Rectal smooth muscle tissue (tissue), 1 donor: Measurements from ENCODE around the gene PXK.
A peak's percentile ranks its signal among the peaks of the same experiment; 100 is the strongest.

Experiments
- H3K27ac ChIP-seq: one replicate; pipeline ENCODE4 v1.7.0; 2013; ENCODE audit warnings: low read depth, low read length, inconsistent platforms
- H3K27me3 ChIP-seq: one replicate; pipeline ENCODE4 v1.7.0; 2013; ENCODE audit warnings: low read length; ENCODE audit not compliant: control insufficient read depth, insufficient read depth
- H3K36me3 ChIP-seq: one replicate; pipeline ENCODE4 v1.7.0; 2013; ENCODE audit warnings: low read length; ENCODE audit not compliant: control insufficient read depth, insufficient read depth
- H3K4me1 ChIP-seq: one replicate; pipeline ENCODE4 v1.7.0; 2013; ENCODE audit warnings: low read length; ENCODE audit not compliant: control insufficient read depth, insufficient read depth
- H3K4me3 ChIP-seq: one replicate; pipeline ENCODE4 v1.7.0; 2013; ENCODE audit warnings: low read length
- H3K9ac ChIP-seq: one replicate; pipeline ENCODE4 v1.7.0; 2013; ENCODE audit warnings: low read length

PXK gene

DNA sequence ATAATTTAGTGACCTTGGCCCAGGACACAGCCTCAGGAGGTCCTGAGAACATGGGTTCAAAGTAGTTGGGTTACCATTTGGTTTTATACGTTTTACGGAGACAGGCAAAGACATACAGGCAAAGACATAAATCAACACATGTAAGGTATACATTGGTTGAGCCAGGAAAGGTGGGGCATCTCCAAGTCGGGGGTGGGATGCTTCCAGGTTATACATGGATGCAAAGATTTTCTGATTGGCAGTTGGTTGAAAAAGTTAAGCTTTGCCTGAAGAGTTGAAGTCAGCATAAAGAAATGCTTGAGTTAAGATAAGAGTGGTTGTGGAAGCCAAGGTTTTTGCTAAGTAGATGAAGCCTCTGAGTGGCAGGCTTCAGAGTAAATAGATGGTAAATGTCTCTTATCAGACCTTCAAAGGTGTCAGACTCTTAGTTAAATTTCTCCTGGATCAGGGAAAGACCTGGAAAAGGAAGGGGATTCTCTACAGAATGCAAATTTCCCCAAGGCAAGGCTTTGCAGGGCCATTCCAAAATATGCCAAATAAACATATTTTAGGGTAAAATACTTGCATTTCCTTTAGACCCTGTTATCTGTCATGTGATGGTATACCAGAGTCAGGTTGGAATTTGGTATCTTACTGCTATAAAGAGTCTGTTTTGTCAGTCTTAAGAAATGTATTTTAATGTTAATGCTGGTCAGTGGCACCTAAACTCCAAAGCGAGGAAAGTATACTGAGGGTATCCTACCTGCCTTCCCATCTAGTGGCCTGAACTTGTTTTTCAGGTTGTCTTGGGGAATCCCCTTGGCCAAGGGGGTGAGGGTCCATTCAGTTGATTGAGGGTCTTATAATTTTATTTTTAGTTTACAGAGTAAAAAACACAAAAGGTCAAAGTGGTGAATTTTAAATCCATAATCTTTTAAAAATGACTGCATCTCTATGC, 109.1 kb downstream of the PXK start:
- H3K27ac ChIP-seq = no peak overlapping the region
- no peaks in the 10 kb centered on the region for H3K36me3 ChIP-seq
- no peaks in the 10 kb centered on the region for H3K4me1 ChIP-seq
- H3K9ac ChIP-seq = no peak overlapping the region
- H3K27me3 ChIP-seq = no peaks in the 10 kb centered on the region
- no peak overlapping the region for H3K4me3 ChIP-seq

DNA sequence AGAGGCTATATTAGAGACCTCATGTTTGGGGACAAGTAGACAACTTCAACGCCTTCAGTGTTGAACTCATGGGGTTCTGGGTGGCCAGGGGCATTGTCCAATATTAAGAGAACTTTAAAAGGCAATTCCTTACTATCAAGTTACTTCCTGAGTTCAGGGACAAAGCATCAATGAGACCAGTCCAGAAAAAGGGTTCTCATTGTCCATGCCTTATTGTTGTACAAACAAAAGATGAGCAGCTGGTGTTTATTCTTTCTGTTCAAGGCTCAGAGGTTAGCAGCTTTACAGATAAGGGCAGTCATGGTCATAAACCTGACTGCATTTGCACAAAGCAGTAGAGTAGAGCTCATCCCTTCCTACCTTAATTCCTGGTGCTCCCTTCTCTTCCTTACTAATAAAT, 119.5 kb downstream of the PXK start:
- Histone ChIP-seq H3K9ac (no peak overlapping the region), H3K4me1 (no peaks in the 10 kb centered on the region), H3K27ac (no peak overlapping the region), H3K36me3 (no peaks in the 10 kb centered on the region), H3K27me3 (no peaks in the 10 kb centered on the region), H3K4me3 (no peak overlapping the region)

DNA sequence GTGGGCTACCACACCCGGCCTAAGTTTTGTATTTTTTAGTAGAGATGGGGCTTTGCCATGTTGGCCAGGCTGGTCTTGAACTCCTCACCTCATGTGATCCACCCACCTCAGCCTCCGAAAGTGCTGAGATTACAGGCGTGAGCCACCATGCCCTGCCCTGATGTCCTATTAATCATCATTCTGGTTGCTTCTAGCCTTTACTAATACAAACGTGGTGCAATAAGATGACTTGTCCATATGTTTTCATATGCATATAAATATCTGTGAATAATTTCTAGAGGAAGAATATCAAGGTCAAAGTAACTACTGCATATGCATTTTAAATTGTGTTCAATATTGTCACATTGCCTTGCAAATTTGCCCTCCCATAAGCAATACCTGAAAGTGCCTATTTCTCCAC, 126.5 kb downstream of the PXK start:
- Histone ChIP-seq H3K4me3 (no peak overlapping the region), H3K4me1 (no peaks in the 10 kb centered on the region)

DNA sequence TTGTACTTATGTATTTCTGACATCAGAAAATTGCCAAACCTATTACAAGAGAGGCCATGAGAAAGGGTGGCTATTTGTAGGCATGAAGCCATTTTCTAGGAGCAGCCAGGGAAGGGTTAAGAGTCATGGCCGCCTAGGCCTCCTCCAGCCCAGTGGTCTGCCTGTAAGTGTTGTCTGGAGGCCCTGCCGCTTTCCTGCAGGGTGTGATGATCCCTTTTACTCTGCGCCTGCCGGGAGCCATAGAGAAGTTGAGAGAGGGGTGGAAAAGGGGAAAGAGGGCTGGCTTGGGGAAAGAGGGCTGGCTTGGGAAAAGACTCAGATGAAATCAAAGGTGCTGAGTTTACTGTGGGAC, 130.1 kb downstream of the PXK start:
- Histone ChIP-seq H3K36me3 (no peaks in the 10 kb centered on the region), H3K27ac (no peak overlapping the region), H3K27me3 (no peaks in the 10 kb centered on the region), H3K4me3 (no peak overlapping the region), H3K9ac (no peak overlapping the region), H3K4me1 (no peaks in the 10 kb centered on the region)

More for the DNA sequence above, 126.5 kb downstream of the PXK start:
- no peak overlapping the region for H3K27ac ChIP-seq
- no peaks in the 10 kb centered on the region for H3K36me3 ChIP-seq
- no peaks in the 10 kb centered on the region for H3K27me3 ChIP-seq
- H3K9ac ChIP-seq = no peak overlapping the region

DNA sequence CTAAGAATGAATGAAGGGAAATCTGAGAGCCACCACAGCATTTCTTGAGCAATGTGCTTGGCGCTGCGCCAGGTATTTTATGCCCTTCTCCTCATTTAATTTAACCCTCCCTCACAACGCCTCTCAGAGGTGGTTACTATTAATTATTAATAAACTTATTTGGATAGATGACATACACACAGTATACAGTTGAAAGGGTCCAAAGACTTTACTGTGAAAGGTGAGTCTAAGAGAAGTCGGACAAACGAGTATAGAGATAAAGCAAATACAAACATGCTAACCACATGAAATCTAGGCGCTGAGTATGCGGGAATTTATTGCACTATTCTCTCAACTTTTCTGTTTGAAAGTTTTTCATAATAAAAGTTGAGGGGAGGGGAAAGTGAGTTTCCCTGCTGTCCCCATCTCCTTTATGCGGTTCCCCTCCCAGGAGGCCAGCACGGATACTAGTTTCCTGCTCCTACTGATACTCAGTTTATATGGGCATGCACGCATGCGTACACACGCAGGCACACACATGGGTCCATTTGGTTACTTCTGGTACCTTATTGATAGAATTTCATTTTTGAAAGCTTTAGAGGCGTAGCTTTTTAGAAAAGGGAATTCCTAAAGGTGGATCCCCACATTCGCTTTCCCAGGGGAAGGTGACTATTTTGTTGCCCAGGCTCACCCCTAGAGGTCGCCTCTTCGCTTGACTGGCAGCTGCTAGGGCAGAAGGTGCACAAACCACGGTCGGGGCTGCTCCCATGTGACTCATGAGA, 130.7 kb downstream of the PXK start:
- H3K27ac ChIP-seq = no peak overlapping the region
- peak overlapping the region; percentile 35 for H3K4me3 ChIP-seq
- H3K9ac ChIP-seq = no peak overlapping the region

DNA sequence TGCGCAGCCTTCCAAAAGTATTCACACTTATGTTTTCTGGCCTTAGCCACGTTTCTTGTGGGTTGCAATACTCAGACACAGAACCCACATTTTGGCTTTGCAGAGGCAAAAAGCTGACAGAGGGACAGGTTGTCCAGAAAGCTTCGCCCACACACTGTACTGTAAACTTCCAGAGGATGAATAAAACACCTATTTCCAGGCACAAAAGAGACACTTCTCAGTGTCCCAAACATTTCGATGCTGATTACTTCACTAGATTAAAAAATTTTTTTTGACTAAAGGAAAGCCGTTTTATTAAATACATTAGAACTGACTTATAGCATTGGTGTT, 131.2 kb downstream of the PXK start:
- no peaks in the 10 kb centered on the region for H3K27me3 ChIP-seq
- H3K27ac ChIP-seq = no peak overlapping the region
- H3K9ac ChIP-seq = no peak overlapping the region
- peak overlapping the region; percentile 35 for H3K4me3 ChIP-seq
- H3K36me3 ChIP-seq = no peaks in the 10 kb centered on the region
- H3K4me1 ChIP-seq = no peaks in the 10 kb centered on the region

More for the DNA sequence above, 130.7 kb downstream of the PXK start:
- no peaks in the 10 kb centered on the region for H3K27me3 ChIP-seq
- H3K4me1 ChIP-seq = no peaks in the 10 kb centered on the region
- H3K36me3 ChIP-seq = no peaks in the 10 kb centered on the region

DNA sequence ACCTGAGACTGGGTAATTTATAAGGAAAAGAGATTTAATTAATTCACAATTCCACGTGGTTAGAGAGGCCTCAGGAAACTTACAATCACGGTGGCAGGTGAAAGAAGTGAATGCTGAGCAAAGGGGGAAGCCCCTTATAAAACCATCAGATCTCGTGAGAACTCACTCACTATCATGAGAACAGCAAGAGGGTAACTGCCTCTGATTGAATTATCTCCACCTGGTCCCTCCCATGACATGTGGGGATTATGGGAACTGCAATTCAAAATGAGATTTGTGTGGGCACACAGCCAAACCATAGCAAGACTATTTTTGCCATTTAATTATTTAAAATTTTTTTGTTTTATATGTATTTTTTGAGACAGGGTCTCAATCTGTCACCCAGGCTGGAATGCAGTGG, 132.2 kb downstream of the PXK start:
- no peaks in the 10 kb centered on the region for H3K4me1 ChIP-seq
- H3K27me3 ChIP-seq = no peaks in the 10 kb centered on the region
- H3K9ac ChIP-seq = no peak overlapping the region
- H3K36me3 ChIP-seq = no peaks in the 10 kb centered on the region
- no peak overlapping the region for H3K27ac ChIP-seq
- H3K4me3 ChIP-seq = no peak overlapping the region

DNA sequence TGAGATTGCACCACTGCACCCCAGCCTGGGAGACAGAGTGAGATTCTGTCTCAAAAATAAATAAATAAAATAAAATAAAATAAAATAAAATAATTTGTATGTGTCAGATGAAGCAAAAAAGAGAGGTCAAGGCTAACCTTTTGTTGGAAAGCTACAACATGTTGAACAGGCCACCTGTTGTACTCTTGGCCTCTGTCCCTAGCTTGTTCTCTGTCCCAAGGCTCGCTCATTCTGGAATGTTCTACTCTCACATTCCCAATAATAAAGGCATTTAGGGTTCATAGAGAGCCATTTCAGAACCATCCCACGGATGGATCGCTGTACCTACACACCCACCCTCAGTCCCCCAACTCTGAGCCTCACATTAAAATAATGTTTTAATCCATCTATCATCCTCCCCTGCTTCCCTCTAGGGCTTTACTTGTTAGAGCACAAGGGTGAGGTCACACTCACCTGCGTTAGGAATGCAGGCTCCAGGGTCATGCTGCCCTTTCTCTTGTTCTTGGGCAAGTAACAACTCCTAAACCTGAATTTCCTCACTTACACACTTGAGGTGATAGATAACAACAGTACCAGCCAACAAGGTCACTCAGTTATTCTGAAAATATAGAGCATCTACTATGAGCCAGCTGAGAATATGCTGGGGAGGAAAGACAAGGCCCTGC, 134.3 kb downstream of the PXK start:
- Histone ChIP-seq H3K27ac (no peak overlapping the region), H3K4me3 (no peak overlapping the region), H3K9ac (no peak overlapping the region), H3K27me3 (no peaks in the 10 kb centered on the region), H3K36me3 (no peaks in the 10 kb centered on the region), H3K4me1 (no peaks in the 10 kb centered on the region)

DNA sequence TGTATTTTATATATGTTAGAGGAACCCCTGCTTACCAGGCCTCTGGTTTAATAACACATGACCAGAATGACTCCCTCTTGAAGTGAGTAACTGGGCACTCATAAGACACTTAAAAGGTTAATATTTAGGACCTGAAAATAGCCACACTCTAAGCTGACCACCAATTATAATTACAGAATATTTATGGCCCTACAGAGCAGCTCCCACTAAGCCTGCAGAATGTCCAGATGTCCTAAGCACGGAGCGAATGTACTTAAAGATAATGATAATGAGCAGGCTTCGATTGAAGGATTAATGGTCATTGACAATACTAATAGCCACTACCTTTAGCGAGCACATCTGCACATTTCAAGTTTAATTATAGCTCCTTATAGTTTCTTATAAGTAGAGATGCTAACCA, 136.4 kb downstream of the PXK start:
- Histone ChIP-seq H3K9ac (no peak overlapping the region), H3K4me3 (no peak overlapping the region), H3K27me3 (no peaks in the 10 kb centered on the region), H3K36me3 (no peaks in the 10 kb centered on the region), H3K27ac (no peak overlapping the region), H3K4me1 (no peaks in the 10 kb centered on the region)

DNA sequence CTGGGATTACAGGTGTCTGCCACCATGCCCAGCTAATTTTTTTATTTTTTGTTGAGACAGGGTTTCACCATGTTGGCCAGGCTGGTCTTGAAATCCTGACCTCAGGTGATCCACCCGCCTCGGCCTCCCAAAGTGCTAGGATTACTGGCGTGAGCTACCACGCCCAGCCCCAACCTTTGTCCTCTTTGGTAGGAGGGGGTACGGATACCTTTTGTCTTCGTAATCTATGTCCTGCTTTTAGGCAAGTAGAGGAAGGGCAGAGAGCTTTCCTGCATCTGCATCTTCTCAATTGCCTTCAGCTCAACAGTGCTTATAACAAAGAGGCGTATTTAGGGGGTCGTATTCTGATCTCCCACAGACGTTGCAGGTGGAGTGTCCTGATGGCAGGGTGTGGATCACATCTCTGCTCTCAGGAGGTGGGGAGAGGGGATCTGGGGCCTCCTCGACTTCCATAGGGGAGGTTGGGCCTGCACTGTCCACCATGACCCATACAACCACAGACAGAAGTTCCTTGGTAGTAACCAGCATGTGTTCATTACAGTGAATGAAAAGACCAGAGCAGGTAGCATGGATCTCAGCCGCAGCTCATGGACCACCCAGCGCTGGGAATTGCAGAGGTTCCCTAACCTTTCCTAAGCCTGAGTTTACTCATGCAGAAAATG, 137.8 kb downstream of the PXK start:
- Histone ChIP-seq H3K36me3 (no peaks in the 10 kb centered on the region), H3K27me3 (no peaks in the 10 kb centered on the region), H3K4me1 (no peaks in the 10 kb centered on the region), H3K4me3 (no peak overlapping the region), H3K27ac (no peak overlapping the region), H3K9ac (no peak overlapping the region)

DNA sequence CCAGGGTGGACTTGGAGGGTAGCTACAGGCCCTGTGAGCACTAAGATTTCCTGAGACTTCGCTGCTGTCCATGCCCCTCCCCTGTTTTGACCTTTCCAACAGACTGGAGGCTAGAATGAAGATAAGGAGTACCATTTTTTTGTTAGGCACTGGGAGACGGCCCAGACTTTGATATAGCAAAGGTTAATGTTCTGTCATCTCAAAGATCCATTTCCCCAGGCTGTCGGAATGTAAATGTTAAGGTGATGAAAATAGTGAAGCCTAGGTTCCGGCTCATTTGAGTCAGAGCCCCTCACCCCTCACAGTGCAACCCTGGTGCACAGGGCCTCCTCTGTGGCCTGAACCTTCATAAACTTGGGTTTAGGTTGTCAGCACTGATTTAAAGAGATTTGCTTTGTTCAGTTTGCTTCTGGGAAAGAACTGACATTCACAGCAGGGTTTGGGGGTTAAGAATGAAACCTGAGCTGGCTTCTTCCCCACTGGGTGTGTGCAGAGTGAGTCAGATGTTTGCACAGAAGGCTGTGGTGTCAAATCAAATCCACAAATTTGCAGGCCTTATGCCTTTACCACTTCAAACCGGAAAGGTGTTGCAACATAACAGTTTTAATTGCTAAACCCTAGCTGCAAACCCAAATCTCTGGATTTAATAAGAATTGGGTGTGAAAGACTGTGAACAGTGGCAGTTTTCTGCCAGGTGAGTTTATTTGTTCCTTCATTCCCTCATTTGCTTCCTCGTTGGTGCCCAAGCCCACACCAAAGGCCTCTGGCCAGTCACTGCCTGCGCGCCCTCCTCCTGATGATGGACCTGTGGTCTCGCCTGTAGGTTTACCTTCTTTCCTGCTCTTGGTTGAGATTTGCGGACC, 138.6 kb downstream of the PXK start:
- Histone ChIP-seq H3K9ac (no peak overlapping the region), H3K27ac (no peak overlapping the region), H3K4me3 (no peak overlapping the region), H3K36me3 (no peaks in the 10 kb centered on the region), H3K27me3 (no peaks in the 10 kb centered on the region), H3K4me1 (no peaks in the 10 kb centered on the region)
